ENCODE data around the gene STAMBPL1.

The STAMBPL1 gene

DNA sequence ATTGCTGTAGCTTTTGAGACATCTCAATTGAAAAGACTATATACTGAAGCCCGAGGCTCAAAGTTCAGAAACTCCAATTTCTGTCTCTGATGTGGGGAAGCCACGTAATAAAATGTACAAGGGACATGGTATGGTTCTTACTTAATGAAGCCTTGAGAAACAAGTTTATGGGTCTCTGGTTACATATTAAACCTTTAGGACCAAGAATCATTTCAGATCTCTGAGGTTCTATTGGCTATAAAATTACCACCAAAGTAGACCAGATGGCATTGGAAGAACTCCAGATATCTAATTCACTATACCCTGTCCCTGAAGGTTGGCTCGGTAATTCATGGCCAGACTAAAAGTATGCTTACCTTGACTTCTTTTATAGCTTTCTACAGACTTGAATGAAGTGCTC lies 23.7 kb downstream of the STAMBPL1 start:
- H3K4me3 ChIP-seq (ENCODE audit: control insufficient read depth, low read depth, low read length): no peak overlapping the region
- DNase-seq (ENCODE audit: low read depth): no peak
- TF ChIP-seq, protein P1, sequence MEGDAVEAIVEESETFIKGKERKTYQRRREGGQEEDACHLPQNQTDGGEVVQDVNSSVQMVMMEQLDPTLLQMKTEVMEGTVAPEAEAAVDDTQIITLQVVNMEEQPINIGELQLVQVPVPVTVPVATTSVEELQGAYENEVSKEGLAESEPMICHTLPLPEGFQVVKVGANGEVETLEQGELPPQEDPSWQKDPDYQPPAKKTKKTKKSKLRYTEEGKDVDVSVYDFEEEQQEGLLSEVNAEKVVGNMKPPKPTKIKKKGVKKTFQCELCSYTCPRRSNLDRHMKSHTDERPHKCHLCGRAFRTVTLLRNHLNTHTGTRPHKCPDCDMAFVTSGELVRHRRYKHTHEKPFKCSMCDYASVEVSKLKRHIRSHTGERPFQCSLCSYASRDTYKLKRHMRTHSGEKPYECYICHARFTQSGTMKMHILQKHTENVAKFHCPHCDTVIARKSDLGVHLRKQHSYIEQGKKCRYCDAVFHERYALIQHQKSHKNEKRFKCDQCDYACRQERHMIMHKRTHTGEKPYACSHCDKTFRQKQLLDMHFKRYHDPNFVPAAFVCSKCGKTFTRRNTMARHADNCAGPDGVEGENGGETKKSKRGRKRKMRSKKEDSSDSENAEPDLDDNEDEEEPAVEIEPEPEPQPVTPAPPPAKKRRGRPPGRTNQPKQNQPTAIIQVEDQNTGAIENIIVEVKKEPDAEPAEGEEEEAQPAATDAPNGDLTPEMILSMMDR (IDR thresholded peaks at IDR 0.05; ENCODE audit: control insufficient read depth, insufficient read depth, low read depth, low read length, missing control alignments): no peak

DNA sequence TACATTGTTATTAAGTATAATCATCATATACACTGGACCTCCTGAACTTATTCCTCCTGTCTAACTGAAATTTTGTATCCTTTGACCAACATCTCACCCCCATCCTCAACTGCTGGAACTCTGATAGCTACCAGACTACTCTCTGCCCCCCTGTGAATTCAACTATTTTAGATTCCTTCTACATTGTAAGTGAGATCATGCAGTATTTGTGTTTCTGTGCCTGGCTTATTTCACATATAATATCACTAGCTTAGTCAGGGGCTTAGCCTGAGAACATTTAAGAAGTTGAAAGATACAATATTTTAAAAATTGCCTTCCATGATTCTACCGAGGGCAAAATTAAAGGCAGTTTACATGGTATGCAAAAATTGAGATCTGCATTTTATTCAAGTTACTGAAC lies 26.9 kb downstream of the STAMBPL1 start:
- H3K4me3 ChIP-seq (ENCODE audit: control insufficient read depth, low read depth, low read length): no peak overlapping the region
- no peak for DNase-seq (ENCODE audit: low read depth)
- TF ChIP-seq, protein P1 (IDR thresholded peaks at IDR 0.05; ENCODE audit: control insufficient read depth, insufficient read depth, low read depth, low read length, missing control alignments): no peak

DNA sequence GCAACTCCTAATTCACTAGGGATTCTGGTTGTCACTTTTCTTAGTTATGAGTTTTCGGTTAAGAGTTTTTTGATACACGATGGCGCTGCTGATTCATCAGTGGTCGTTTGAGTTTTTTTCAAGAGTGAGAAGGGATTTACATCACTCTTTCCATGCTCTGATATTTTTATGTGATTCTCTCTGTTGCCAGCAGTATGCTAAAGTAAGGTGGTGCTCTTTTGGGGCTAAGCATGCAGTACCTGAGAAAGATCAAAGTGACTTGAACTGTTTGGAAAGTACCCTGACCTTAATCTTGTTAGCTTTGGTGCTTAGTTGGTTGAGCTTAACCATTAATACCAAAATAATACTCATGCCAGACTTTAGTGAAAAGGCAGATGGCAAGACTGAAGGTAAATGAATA lies 28.1 kb downstream of the STAMBPL1 start:
- H3K4me3 ChIP-seq (ENCODE audit: control insufficient read depth, low read depth, low read length): no peak overlapping the region
- TF ChIP-seq, protein P1 (IDR thresholded peaks at IDR 0.05; ENCODE audit: control insufficient read depth, insufficient read depth, low read depth, low read length, missing control alignments): no peak
- DNase-seq (ENCODE audit: low read depth): no peak

DNA sequence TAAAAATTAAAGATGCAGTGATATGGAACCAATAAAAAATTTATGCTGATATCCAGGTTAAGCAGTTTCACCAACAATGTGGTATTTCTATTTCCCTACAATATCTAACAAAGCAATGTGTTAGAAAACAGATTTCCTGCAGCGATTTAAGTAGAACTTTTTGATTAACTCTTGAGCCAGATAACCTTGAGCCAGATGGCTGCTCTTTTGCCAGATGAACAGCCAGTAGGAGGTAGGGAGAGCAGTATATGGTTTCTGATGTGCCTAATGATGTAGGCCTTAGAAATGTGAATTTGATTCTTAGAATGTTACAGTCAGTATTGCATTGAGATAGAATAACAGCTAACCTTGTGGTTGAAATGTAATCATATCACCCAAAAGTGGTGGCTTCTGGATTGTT lies 31.1 kb downstream of the STAMBPL1 start:
- DNase-seq (ENCODE audit: low read depth): no peak
- no peak overlapping the region for H3K4me3 ChIP-seq (ENCODE audit: control insufficient read depth, low read depth, low read length)
- TF ChIP-seq, protein P1 (IDR thresholded peaks at IDR 0.05; ENCODE audit: control insufficient read depth, insufficient read depth, low read depth, low read length, missing control alignments): no peak

DNA sequence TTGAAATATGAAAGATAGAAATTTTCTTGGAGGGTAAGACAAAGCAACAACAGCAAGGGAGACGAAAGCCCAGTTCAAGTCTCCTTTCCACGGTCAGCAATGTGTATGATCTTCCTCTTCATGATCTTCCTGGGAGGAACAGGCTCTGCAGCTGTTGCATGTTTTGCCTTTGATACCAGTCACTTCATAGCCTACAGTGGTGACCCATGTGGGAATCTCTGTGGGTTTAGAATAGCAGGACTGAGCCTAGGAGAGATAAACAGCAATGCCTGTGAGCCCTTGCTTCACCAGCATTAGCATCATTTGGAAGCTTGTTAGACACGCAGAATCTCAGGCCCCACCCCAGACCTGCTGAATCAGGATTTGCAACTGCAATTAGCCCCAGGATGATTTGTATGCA lies 31.8 kb downstream of the STAMBPL1 start:
- TF ChIP-seq, protein P1 (IDR thresholded peaks at IDR 0.05; ENCODE audit: control insufficient read depth, insufficient read depth, low read depth, low read length, missing control alignments): no peak

DNA sequence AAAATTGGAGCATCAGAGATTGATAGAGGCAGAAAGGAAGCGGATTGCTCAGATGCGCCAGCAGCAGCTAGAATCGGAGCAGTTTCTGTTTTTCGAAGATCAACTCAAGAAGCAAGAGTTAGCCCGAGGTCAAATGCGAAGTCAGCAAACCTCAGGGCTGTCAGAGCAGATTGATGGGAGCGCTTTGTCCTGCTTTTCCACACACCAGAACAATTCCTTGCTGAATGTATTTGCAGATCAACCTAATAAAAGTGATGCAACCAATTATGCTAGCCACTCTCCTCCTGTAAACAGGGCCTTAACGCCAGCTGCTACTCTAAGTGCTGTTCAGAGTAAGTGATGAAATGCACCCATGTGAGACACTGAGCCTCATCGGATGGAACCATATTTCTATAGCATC lies 33.1 kb downstream of the STAMBPL1 start:
- no peak for DNase-seq (ENCODE audit: low read depth)
- no peak overlapping the region for H3K4me3 ChIP-seq (ENCODE audit: control insufficient read depth, low read depth, low read length)
- TF ChIP-seq, protein P1 (IDR thresholded peaks at IDR 0.05; ENCODE audit: control insufficient read depth, insufficient read depth, low read depth, low read length, missing control alignments): no peak

More for the DNA sequence above, 31.8 kb downstream of the STAMBPL1 start:
- H3K4me3 ChIP-seq (ENCODE audit: control insufficient read depth, low read depth, low read length): no peak overlapping the region
- DNase-seq (ENCODE audit: low read depth): no peak

DNA sequence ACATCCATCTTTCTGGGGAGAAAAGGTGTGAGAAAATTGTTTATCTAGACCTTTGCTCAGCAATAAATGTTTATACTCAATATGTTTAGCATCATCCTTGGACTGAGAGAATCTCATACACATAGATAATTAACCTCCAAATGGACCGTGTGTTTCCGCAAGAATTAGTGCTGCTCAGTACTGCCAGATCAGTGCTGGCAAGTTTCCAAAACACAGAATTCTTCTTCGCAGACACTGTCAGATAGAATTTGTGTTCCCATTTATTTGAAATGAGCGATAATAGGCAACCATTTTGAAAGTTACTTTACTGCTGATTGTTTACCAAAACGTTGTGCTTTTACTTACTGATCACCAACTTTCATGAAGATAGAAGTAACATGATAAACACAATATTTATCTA lies 33.7 kb downstream of the STAMBPL1 start:
- no peak overlapping the region for H3K4me3 ChIP-seq (ENCODE audit: control insufficient read depth, low read depth, low read length)
- TF ChIP-seq, protein P1 (IDR thresholded peaks at IDR 0.05; ENCODE audit: control insufficient read depth, insufficient read depth, low read depth, low read length, missing control alignments): no peak
- DNase-seq (ENCODE audit: low read depth): no peak

Data from AG09309 (cell line).